Body of pancreas (tissue), 4 donors: Measurements from ENCODE around the gene ENOX2. TPM values are rescaled to one million over a fixed set of nuclear protein-coding genes. Genes with fewer than 3 reads are reported as not detected.

Experiments
- ATAC-seq: fragments of 150-250 bp; one replicate; pipeline ENCODE4 v1.9.1; 2016
- DNase-seq, 4 donors: peaks; one replicate each; pipeline ENCODE4 v3.0.0-alpha.2; 2019
- H3K27ac ChIP-seq, 4 donors: fragments of 200-600 bp; sonication (generic); 1 replicate in 3 of 4; 2 replicates in 1 of 4; pipeline versions ENCODE4 v1.5.1 to v1.6.1; 2016 to 2019; ENCODE audit warnings: mild to moderate bottlenecking in 1 of 4, mixed read lengths in 1 of 4, moderate library complexity in 1 of 4
- H3K27me3 ChIP-seq, 2 donors: fragments of 200-600 bp; sonication (generic); one replicate each; pipeline ENCODE4 v1.6.0; 2016; ENCODE audit warnings: mild to moderate bottlenecking in 1 of 2
- H3K36me3 ChIP-seq, 2 donors: fragments of 200-600 bp; sonication (generic); replicated peaks in 1 of 2; 2 replicates each; pipeline ENCODE4 v1.5.1; 2016; ENCODE audit warnings: low read depth in 2 of 2; ENCODE audit not compliant: insufficient read depth in 1 of 2
- H3K4me1 ChIP-seq: fragments of 200-600 bp; sonication (generic); one replicate; pipeline ENCODE4 v1.6.0; 2016
- H3K4me3 ChIP-seq, 2 donors: fragments of 200-600 bp; sonication (generic); 1 replicate in 1 of 2; 2 replicates in 1 of 2; pipeline ENCODE4 v1.5.1; 2016 to 2019
- H3K9me3 ChIP-seq, 3 donors: fragments of 200-600 bp; sonication (generic); 1 replicate in 2 of 3; 2 replicates in 1 of 3; pipeline ENCODE4 v1.5.1; 2016
- CTCF ChIP-seq, 7 experiments: fragments of 450-650 bp in 4 of 7; fragments of 200-600 bp in 3 of 7; sonication (generic) in 3 of 7; IDR thresholded peaks; one replicate each; pipeline ENCODE4 v1.5.1; 2016 to 2019; ENCODE audit warnings: antibody characterized with exemption in 7 of 7
- POLR2A ChIP-seq, 3 donors: fragments of 450-650 bp; IDR thresholded peaks; one replicate each; pipeline ENCODE4 v1.6.1; 2016; ENCODE audit warnings: antibody characterized with exemption in 3 of 3, mild to moderate bottlenecking in 2 of 3
- WGBS, 2 donors: methylation state at CpG; one replicate each; pipeline ENCODE4 v1.1.5; 2017; 5-methylcytosine and 5-hydroxymethylcytosine counted together
- intact Hi-C: fragments of 100-400 bp; cut with DNase I; formaldehyde crosslinking; loops from one replicate; pipeline ENCODE4 v1.15.1; 2023
- total RNA-seq, 2 donors: library from RNA; depleted of rRNA; stranded (reverse); fragments of >200 nt; gene quantifications; one replicate each; pipeline ENCODE4 v1.1.0, GENCODE V29; 2016

The ENOX2 gene
- total RNA-seq, 2 donors from 2014 or later: 7.9 to 9.1 TPM

- WGBS, 2 donors: 30 to 36% methylated on average over 2 of the region's 2 CpGs
- intact Hi-C loops: no loop called here
- H3K27me3 ChIP-seq: no peaks in the 10 kb centered on the region
- H3K27ac ChIP-seq: no peak overlapping the region
- no peaks in the 10 kb centered on the region for H3K4me1 ChIP-seq
- H3K4me3 ChIP-seq: no peak overlapping the region
- no peak for TF ChIP-seq POLR2A (IDR thresholded peaks at IDR 0.05)
- TF ChIP-seq CTCF (IDR thresholded peaks at IDR 0.05): no peak
- no peaks in the 10 kb centered on the region for H3K36me3 ChIP-seq
- DNase-seq (no peak), ATAC-seq (no peak)
- no peaks in the 10 kb centered on the region for H3K9me3 ChIP-seq
Measured at GRCh38 chrX:130885508-130885907, 17.5 kb downstream of the ENOX2 start.

- H3K4me1 ChIP-seq: no peaks in the 10 kb centered on the region
- DNase-seq: no peak
- TF ChIP-seq CTCF (IDR thresholded peaks at IDR 0.05) (no peak), POLR2A (IDR thresholded peaks at IDR 0.05) (no peak)
- no peak overlapping the region for H3K27ac ChIP-seq
- no peak for ATAC-seq
- no peaks in the 10 kb centered on the region for H3K36me3 ChIP-seq
- H3K27me3 ChIP-seq: no peaks in the 10 kb centered on the region
- no peaks in the 10 kb centered on the region for H3K9me3 ChIP-seq
- intact Hi-C loops: no loop called here
- no peak overlapping the region for H3K4me3 ChIP-seq
Measured at GRCh38 chrX:130884627-130885026, 18.4 kb downstream of the ENOX2 start.

GRCh38 chrX:130879869-130880268 lies 23.1 kb downstream of the ENOX2 start:
- Histone ChIP-seq H3K9me3 (no peaks in the 10 kb centered on the region), H3K27me3 (no peaks in the 10 kb centered on the region), H3K36me3 (no peaks in the 10 kb centered on the region), H3K4me1 (peaks cover 13% of the 10 kb centered on the region), H3K4me3 (no peak overlapping the region), H3K27ac (no peak overlapping the region)
- WGBS, 2 donors: 72 to 89% methylated on average over 2 of the region's 2 CpGs
- no peak for DNase-seq
- no peak for ATAC-seq
- intact Hi-C loops: no loop called here
- TF ChIP-seq POLR2A (IDR thresholded peaks at IDR 0.05) (no peak), CTCF (IDR thresholded peaks at IDR 0.05) (no peak)

DNA sequence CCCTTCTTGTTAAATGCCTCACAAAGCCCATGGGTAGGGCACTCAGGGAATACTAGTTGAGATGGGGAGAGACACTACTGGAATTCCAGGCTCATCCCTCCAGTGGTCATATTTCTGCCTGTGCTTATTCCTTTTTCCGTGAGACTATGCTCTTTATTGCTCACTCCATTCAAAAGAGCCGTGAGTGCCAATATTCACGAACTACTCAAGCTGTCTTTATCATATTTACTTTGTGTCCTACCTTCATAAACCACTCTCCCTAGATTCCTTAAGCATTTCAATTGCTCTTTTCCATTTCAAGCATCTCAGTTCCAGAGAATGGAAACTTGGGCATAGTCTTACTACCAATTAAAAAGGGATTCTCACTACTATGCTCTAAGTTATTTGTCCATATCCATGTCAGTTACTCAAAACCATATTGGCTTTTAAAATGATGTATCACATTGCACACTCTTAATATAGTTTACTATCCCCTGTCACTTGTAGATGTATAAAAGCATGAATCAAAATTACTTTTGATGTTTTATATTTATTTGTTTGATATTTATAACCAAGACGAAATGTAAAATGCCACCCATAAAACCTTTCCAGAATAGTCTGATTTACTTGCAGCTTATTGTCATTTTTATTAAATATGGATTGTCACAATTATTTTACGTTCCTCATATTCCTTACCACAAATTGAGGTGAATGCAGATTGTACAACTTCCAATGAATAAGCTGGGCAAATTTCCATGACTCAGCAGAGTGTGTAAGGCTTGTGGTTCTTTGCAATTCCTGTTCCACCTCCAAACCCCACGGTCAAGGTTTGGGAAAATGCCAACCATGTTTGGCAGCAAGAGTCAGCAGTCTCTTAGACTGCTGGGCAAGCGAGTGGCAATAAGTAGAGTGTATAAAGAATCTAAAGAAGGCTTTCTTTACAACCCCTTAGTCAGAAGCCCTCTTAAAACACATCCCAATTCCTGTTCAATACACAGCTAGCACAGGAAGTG lies 24.4 kb downstream of the ENOX2 start:
- H3K27ac ChIP-seq: no peak overlapping the region
- WGBS, 2 donors: 48 to 55% methylated on average over 7 of the region's 7 CpGs
- H3K36me3 ChIP-seq: no peaks in the 10 kb centered on the region
- H3K27me3 ChIP-seq: no peaks in the 10 kb centered on the region
- H3K9me3 ChIP-seq: no peaks in the 10 kb centered on the region
- no peak for TF ChIP-seq POLR2A (IDR thresholded peaks at IDR 0.05)
- no peak for TF ChIP-seq CTCF (IDR thresholded peaks at IDR 0.05)
- DNase-seq (peak; percentile 56 to 74 (median 72)), ATAC-seq (peak; percentile 68)
- H3K4me3 ChIP-seq: no peak overlapping the region
- intact Hi-C loops: no loop called here
- H3K4me1 ChIP-seq: peaks cover 13% of the 10 kb centered on the region
